ENCODE measurements around the gene E2F4.

Gene E2F4, protein sequence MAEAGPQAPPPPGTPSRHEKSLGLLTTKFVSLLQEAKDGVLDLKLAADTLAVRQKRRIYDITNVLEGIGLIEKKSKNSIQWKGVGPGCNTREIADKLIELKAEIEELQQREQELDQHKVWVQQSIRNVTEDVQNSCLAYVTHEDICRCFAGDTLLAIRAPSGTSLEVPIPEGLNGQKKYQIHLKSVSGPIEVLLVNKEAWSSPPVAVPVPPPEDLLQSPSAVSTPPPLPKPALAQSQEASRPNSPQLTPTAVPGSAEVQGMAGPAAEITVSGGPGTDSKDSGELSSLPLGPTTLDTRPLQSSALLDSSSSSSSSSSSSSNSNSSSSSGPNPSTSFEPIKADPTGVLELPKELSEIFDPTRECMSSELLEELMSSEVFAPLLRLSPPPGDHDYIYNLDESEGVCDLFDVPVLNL

DNA sequence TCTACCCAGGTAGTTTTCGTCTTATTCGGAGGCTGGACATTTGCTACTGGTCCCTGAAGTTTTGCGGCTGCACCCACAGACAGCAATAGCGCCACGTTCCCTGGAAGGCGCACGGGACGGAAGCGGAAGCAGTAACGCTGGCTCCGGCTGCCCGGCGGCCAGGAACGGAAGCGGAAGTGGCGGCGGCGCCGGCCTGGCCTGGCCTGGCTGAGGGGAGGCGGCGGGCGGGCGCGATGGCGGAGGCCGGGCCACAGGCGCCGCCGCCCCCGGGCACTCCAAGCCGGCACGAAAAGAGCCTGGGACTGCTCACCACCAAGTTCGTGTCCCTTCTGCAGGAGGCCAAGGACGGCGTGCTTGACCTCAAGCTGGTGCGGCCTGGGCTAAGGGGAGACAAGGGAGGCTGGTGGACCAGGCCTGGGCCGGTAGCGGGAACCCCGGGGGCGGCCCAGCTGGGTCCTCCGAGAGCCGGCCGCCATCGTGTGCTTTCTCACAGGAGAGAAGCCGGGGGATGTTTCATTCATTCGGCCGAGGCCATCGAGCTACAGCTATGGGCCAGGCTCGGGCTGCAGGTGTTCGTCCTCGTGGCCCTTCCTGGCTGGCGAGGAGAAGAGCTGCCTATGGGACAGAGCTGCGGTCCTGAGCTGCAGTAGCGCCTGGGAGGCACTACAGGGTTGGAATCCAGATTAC lies at the start of gene E2F4:
Gene E2F4 (plus strand): TSS at position 161 of the 687 bp plus-strand sequence. CDS start 73 bp downstream, at position 234.
- peak; percentile 65 to 76 for DNase-seq (ENCODE audit: low read depth in 2 of 2, low spot score in 1 of 2)

DNA sequence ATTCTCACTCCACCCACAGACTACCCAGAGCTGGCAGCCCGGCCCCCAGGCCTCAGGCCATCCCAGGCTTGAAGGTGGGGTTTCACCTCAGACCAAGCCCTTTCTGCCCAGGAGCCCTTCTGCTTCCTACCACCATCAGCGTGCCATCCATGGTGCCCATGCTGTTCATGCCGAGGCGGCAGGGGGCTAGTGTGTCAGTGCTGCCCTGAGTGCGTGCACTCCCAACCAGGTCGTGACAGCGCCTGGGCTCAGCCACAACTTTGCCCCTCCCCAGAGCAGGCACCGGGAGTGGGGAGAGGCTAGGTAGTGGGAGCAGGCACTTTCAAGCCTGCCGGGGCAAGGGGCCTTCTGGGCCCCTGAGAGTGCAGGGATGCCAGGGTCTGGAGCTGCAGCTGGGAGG lies 49.6 kb upstream of the E2F4 start:
- no peak for DNase-seq (ENCODE audit: low read depth in 2 of 2, low spot score in 1 of 2)

DNA sequence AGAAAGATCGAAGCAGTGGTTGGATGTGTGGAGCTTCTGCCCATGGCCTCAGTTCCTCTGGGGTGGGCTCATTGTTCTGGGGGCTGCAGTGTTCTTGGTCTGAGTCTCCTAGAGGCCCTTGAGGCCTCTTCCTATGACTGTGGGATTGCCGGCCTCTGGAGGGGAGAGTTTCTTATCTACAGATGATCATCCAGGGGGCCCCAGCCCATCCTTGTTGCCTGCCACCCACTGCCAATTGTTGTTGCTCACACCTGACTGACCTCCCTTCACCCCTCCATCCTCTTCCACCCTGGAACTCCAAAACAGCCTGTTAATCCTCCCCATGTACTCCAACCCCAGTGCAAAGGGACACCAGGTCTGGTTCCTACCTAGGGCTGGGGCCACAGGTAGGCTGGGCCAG lies 47.0 kb upstream of the E2F4 start:
- no peak for DNase-seq (ENCODE audit: low read depth in 2 of 2, low spot score in 1 of 2)

DNA sequence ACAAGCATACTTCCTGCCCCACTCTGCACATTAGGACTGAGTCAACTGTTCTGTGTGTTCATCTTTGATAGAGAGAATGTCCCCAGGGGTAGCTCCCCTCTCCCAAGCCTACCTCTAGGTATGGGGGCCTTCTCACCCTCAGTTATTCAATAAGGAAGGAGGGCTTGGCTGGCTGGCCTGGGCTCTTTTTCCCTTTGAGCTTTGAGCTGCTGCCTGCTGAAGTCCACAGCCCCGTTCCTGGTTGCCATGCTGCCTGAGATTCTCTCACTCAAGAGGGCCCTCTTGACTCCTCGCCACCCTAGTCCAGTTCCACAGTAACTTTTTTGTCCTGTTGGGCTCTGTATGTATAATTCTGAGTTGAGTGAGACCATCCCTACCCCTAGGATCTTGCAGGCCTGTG lies 46.2 kb upstream of the E2F4 start:
- DNase-seq (ENCODE audit: low read depth in 2 of 2, low spot score in 1 of 2) = no peak

DNA sequence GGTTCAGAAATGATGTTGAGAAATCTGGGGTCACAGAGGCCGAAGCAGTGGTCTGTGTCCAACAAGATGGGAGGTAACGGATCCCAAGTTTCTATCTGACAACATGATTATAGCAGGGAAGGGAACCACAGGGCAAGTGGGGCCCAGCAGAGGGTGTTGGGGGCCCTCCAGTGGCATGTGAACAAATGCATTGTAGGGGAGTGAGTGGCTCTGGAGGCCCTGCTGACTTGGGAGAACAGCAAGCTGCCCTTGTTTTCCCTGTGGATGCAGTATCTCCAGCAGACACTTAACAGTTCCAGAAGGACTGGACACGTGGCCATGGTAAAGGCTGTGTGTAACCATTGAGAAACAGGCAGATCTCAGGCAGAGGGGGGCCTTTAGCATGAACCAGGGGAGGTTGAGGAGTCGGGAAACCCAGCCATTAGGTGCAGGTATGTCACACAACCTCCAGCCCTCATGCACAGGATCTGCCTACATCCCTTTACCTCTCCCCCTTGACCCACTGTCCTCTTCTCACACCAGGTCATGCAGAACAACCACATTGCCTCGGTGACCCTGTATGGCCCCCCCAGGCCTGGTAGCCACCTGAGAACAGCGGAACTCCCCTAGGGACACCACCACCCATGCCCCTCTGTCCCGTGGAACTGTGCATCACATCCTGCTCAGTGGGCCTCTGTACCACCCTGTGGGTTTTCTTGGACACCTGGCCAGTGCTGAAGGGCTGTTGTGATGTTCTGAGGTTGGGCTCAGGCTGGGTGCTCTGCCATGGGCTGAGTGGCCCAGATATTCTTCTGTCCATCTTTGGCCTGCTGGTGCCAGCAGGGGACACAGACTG lies 45.2 kb upstream of the E2F4 start:
- no peak for DNase-seq (ENCODE audit: low read depth in 2 of 2, low spot score in 1 of 2)

DNA sequence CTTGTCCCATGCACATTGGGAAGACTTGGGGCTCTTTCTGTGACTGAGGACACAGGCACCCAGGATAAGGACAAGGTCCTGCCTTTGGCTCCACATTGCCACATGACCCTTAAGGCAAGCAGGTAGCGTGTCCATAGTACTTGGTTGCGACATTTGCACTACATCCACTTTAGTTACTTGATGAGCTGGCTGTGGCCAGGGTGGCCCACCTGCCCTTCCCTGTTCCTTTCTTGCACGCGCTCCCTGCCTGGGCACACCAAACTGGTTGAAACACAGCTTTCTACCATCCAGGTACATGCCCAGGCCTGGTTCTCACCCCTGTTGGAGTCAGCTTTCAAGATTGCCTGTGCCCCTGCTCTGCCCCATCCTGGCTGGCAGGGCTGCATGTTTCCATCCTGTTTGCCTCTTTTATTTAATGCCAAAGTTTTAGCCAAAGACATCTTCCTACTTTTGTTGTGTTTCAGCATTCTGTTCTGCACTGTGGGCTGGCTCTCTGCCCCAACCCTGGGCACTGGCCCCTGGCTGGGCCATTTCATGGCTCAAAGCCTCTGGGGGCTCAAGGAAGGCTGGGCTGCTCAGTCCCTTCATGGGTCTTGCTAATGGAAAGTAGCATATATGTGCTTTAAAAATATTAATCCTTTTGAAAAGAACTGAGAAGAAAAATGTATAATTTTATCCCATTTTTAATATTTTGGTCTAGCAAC lies 44.4 kb upstream of the E2F4 start:
- no peak for DNase-seq (ENCODE audit: low read depth in 2 of 2, low spot score in 1 of 2)

DNA sequence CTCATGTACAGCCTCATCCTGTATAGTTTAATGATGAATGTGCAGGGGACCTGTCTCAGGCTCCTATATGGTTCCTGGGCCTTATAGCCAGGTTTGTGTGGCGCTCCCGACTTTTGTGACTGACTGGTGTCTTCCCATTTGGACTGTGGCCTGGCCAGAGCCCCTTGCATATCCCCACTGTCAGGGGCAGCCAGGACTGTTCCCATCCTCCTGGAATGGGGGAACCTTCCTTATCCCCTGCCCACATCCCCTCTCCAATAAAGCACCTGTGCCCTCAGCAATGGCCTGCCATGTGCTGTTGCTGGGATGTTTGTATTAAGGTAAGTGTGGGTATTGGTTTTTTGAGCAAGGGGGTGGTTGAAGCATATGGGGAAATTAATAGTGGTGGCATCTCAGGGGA lies 43.7 kb upstream of the E2F4 start:
- no peak for DNase-seq (ENCODE audit: low read depth in 2 of 2, low spot score in 1 of 2)

DNA sequence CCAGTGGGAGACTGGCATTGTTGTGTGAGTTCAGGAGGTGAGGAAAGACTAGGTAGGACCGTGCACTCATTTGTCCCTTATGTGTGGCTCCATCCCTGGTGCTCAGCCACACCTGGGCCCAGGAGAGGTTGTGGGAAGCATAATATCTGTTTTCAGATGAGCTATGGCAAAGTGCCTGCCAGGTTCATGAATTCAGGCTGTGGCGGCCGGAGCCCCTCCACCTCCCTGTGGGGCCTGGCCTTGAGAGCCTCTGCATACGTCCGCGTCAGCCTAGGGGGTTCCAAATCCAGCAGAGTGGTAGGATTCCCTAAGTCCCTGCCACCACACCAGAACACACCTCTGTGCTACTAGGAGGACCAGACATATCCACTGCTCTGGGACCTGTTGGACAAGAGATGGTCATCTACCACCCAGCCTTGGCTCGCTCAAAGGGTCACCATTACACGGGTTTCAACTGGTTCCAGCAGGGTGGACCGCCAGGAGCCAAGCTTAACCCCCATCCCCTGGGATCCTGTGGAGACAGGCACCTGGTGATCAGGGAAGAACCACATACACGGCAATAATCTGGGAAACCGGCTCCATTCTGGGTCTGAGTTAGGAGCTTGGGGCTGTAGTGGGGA lies 43.2 kb upstream of the E2F4 start:
- DNase-seq (ENCODE audit: low read depth in 2 of 2, low spot score in 1 of 2) = no peak

DNA sequence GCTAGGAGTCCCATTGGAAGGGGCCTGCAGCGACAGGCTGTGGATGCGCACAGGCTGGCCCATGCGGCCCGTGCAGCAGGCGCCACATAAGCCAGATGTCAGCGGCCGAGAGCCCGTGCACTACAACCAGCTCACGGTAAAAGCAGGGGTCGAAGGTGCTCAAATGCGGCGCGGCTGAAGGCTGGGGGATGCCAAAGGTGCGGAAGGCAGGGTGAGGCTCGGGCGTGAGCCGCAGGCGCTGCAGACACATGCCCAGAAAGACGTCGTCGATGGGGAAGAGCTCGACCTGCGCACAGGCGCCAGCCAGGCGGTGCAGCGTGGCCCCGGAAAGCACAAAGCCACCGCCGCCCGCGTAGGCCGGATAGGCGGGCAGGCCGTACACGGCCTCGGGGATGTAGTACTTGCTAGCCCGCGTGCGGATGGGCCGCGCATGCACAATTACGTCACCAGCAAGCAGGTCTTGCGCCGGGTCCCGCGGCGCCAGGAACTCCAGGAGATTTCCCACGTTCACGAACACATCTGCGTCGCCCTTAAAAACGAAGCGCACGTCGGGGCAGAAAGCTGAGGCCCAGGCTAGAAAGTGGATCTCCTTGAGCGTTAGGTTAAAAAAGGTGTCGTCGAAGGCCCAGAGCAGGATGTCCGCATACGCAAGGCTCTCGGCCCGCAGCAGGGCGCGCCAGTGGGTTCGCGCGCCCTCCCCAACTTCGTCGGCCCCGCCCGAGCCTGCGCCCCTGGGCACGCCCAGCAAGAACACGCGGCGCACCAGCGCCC lies 42.5 kb upstream of the E2F4 start:
- DNase-seq (ENCODE audit: low read depth in 2 of 2, low spot score in 1 of 2) = no peak

DNA sequence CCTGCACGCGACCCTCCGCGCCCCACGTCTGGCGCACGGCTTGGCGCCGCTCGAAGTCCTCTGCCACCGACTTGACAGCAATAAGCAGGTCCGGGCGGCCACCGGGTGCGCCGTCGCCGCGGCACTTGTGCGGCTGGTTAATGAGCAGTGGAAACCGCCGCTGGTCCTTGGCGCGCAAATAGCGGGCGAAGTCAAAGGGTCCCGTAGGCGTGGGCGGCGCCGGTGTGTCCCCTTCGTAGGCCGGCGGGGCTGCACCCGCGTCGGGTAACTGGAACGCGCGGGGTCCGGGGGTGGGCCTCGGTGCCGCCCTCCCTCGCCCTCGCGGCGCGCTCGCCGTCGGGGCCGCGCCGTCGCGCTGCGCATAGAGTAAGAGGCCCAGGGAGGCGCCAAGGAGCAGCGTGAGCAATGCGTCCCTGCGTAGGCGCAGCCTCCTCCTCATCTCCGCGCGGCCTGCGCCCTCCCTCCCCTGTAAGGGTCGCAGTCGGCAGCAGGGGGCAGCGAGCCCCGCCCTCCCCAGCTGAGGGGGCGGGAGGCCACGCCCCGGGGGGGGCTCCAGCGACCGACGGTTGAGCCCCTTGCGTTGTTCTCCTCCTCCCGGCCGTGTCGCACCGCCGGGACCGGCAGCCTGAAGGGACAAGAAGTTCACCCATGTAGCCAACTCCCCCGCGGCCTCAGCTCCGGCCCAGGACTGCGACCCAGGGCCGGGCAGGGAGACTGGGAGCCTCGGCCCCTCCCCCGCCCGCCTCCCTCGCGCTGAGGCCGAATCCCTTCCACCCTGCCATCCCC lies 41.7 kb upstream of the E2F4 start:
- DNase-seq (ENCODE audit: low read depth in 2 of 2, low spot score in 1 of 2) = no peak

DNA sequence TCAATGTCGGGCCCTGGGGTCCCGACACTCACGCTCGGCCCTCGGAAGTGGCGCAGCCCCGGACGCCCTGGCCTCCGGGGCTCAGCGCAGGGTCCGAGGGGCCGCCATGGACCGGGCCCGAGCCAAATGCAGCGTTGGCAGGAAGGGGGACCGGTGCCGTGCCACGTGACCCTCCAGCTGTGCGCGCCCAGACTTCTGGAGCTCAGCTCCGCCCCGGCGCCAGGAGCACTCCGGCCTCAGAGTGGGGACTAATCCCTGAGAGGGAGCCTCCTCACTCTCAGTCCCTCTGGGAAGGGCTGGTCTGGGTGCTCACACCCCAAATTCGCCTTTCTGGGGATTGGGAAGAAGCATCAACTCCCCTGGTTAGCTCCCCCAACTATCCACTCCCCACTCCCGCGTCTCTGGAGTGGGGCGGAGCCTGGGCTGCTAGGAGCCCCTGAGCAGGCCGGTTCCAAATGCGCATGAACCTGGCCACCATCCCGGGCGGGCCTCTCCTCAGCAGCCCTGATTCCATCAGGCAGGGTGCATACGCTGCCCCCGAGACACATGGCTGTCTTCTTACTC lies 41.0 kb upstream of the E2F4 start, which contains the start of gene B3GNT9:
Gene B3GNT9 (minus strand): TSS at position 166 of the 564 bp plus-strand sequence. CDS start 513 bp downstream, outside the sequence.
- no peak for DNase-seq (ENCODE audit: low read depth in 2 of 2, low spot score in 1 of 2)

DNA sequence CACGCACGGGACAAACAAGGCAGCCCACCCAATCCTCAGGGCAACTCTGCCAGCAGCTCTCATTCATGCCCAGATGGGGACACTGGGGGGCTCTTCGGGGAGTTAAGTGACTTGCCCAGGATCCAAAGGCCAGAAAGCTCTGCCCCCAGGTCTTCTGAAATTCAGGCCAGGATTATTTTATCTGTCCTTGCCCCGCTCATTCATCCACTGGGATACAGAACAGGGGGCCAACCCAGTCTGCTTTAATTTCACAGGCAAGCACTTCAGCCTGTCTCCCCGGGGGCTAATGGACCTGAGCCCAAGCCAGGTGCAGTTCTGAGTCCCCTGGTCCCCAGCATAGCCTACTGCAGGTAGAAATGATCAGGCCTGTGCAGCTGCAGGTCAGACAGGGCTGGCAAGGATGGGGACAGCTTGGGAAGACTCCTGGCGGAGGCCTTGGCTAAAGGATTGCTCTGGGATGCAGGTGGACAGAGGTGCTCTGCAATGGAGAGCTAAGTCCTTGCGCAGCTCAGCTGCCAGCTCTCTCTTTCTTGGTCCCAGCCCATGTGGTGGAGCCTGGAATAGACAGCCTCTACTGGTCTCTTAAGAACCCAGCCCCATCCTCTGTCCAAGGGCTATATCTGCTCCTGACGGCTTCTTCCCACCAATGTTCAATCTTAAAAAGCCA lies 40.4 kb upstream of the E2F4 start:
- DNase-seq (ENCODE audit: low read depth in 2 of 2, low spot score in 1 of 2) = no peak

DNA sequence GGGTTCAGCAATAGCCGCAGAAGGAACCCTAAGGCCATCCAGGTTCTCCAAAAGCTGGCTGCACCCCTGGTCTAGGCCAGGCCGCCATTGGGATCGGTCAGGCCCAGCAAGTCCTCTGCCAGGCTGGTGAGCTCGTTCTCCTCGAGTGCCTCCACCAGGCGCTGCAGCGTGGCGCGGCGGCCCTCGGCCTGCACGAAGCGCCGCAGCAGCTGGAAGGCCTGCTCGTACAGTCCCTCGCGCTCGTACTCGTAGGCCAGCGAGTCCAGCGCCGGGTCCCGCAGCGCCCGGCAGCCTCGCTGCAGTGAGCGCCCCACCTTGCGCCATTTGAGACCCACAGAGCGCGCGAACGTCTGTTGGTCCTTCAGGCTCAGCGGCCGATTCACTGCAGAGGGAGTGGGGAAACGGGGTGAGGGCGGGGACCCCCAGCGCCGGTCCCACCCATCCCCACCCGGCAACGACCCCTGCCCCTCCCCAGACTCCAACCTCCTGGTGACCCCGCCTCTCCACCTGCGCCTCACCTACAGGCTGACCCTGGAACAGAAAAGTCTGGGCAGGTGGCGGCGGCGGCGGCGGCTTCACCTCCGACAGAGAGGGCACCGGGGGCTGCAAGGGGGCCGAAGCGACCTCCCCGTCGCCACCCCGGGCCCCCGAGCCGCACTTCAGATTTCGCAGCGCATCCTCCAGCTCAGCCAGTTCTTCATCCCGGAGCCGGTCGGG lies 37.2 kb upstream of the E2F4 start:
- DNase-seq (ENCODE audit: low read depth in 2 of 2, low spot score in 1 of 2) = no peak

DNA sequence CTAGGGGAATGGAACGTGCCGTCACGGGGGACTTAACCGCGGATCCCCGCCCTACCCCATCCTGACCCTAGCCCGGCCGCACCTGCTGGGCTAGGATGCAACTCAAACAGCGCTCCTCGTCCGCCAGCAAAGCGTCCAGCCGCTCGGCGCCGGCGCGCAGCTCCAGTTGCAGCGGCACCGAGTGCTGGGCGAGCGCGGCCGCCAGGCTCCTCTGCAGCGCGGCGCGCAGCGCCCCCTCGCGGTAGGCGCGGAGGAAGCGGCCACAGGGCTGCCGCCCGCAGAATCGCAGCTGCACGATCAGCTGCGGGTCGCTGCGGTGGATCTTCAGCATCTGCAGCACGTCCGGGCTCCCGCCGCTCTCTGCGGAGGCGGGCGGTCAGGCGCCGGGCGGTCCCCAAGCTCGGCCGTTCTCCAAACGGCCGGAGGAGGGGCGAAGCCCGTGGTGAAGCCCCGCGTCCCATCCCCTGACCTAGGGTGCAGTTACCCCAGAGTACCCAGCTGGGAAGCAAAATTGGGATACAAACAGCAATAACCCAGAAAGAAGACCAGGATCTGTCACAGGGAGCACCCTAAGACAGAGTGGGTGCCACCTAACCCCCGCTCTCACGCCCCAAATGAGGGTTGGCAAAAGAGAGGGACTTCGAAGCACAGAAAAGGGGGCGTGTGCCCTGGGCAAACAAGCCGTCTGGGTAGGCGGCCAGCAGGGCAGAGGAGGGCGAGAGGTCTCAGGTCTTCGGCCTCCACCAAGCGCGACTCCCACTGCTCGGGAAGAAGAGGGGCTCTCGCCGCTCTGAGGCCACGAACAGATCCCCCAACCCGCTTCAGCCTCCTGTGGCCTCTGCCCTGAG lies 36.4 kb upstream of the E2F4 start:
- peak in 1 of 2 donors; percentile 62 for DNase-seq (ENCODE audit: low read depth in 2 of 2, low spot score in 1 of 2)

DNA sequence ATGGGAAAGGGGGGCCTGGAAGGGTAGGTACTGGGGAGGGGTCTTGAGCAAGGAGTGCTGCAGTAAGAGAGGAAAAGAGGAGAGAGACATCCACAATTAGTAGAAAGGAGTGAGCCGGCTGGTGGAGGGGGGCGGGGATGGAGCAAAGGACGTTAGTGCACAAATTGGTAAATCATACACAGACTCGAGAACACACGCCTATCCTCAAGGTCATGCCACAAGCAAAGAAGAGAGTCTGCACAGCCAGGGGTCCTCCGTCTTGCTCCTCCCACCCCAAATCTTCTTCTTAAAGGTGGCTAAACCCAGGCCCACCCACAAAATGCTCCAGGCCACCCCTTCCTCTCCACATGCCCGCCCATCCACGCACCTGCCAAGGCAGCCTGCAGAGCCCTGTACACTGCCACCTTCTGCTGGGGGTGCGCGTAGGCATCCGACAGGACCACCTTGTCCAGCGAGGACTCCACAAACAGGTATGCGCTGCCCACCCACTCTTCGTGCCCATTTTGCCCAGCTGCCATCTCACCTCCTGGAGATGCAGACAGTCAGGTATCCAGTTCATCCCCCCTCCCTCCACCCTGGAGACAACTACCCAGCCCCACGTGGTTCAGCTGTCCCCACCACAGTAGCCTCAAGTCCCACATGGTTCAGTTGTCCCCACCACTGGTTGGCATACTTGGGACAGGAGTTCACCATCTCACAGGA lies 35.7 kb upstream of the E2F4 start:
- no peak for DNase-seq (ENCODE audit: low read depth in 2 of 2, low spot score in 1 of 2)
